ENCODE data around the gene CHD5. TPM values are rescaled to one million over a fixed set of nuclear protein-coding genes. Genes with fewer than 3 reads are reported as not detected.

Gene CHD5
- total and polyA plus RNA-seq, 4 donors = 0.10 to 0.55 (median 0.31) TPM

DNA sequence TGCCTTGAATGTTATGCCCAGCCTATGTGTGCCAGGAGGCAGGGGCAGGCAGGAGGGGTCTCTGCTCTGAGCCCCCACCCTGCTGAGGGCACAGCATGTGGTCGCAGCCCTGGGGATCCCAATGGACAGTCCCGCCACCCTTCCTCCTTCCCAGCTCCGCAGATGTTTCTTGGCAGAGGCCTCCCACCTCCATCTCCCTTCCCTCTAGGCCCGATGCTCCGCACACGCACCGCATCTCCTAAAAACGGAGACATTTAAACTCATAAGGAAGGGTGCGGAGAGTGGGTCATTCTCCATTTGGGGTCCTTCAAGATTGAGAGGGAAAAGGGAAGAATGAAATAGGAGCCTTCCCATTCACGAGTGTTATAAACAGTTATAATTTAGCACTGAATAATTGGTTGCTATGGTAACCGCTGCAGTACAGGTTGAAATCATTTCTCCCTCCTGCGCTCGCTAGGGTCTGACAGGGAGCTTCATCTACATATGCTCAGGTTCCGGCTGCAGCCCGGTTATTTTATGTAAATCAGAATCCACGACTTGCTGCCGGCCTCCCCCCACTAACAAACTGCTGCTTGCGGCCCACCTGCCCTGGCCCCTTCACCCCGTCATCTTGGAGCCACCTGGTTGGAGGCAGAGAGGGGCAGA is 16.0 kb downstream of the CHD5 start:
- TF ChIP-seq, protein P1, sequence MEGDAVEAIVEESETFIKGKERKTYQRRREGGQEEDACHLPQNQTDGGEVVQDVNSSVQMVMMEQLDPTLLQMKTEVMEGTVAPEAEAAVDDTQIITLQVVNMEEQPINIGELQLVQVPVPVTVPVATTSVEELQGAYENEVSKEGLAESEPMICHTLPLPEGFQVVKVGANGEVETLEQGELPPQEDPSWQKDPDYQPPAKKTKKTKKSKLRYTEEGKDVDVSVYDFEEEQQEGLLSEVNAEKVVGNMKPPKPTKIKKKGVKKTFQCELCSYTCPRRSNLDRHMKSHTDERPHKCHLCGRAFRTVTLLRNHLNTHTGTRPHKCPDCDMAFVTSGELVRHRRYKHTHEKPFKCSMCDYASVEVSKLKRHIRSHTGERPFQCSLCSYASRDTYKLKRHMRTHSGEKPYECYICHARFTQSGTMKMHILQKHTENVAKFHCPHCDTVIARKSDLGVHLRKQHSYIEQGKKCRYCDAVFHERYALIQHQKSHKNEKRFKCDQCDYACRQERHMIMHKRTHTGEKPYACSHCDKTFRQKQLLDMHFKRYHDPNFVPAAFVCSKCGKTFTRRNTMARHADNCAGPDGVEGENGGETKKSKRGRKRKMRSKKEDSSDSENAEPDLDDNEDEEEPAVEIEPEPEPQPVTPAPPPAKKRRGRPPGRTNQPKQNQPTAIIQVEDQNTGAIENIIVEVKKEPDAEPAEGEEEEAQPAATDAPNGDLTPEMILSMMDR (IDR thresholded peaks at IDR 0.05; ENCODE audit: control extremely low read depth, extremely low read depth) = no peak
- ATAC-seq (ENCODE audit: insufficient read depth, low FRiP score) = no peak
- Histone ChIP-seq H3K9me3 (ENCODE audit: control insufficient read depth in 4 of 4, insufficient read depth in 3 of 4, low read length in 3 of 4) (peaks cover 0 to 1% (median 0%) of the 10 kb centered on the region in 4 donors), H3K27ac (ENCODE audit: low read depth in 1 of 2, low read length in 1 of 2) (no peak overlapping the region), H3K27me3 (ENCODE audit: control insufficient read depth in 3 of 3, insufficient read depth in 3 of 3, low read length in 2 of 3) (peaks cover 0 to 7% (median 5%) of the 10 kb centered on the region in 3 donors), H3K4me3 (no peak overlapping the region), H3K4me1 (ENCODE audit: control insufficient read depth in 5 of 5, insufficient read depth in 5 of 5, low read length in 5 of 5) (no peaks in the 10 kb centered on the region), H3K36me3 (ENCODE audit: control insufficient read depth in 4 of 4, insufficient read depth in 4 of 4, low read length in 4 of 4) (no peaks in the 10 kb centered on the region), H3K9ac (ENCODE audit: insufficient read depth in 1 of 2, low read length in 2 of 2) (no peak overlapping the region)
- DNase-seq = no peak
- whole genome bisulfite sequencing, 2 donors = 75 to 81% methylated on average over 19 of the region's 19 CpGs

DNA sequence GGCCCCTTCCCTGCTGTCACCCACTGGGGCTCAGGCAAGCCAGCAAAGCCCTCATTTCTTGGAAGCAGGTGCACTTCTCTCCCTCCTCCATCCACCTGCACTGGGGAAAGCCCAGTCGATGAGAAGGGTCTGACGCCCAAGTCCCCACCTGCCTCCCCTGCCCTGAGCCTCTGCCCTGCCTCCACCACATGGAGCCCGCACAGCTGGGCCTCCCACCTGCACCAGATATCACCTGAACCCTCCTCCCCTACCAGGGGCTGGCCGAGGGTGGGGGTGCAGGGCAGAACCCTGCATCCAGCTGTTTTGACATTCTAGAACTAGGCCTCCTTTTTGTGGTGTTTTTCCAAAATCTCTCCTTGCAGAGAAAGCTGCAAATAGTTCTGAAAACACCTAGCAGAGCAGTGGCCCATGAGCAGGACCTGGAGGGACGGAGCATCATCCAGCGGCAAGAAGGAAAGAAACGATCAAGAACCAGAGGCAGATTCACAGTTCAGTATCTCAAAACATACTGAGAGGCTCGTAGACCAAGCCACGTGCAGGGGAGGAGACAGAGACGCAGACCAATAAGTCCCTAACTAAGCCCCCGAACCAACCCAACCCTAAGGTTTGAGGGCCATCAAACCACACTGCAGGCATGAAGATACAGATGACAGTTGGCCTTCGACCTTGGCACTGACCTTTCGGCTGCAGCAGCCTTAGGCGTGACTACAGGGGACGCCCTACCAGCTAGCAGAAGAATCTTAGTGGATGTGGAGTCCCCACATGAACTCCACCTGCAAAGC is 16.7 kb downstream of the CHD5 start:
- peaks cover 0 to 1% (median 0%) of the 10 kb centered on the region in 4 donors for H3K9me3 ChIP-seq (ENCODE audit: control insufficient read depth in 4 of 4, insufficient read depth in 3 of 4, low read length in 3 of 4)
- DNase-seq (no peak), ATAC-seq (ENCODE audit: insufficient read depth, low FRiP score) (no peak)
- peaks cover 0 to 7% (median 5%) of the 10 kb centered on the region in 3 donors for H3K27me3 ChIP-seq (ENCODE audit: control insufficient read depth in 3 of 3, insufficient read depth in 3 of 3, low read length in 2 of 3)
- H3K36me3 ChIP-seq (ENCODE audit: control insufficient read depth in 4 of 4, insufficient read depth in 4 of 4, low read length in 4 of 4) = no peaks in the 10 kb centered on the region
- no peaks in the 10 kb centered on the region for H3K4me1 ChIP-seq (ENCODE audit: control insufficient read depth in 5 of 5, insufficient read depth in 5 of 5, low read length in 5 of 5)
- no peak overlapping the region for H3K27ac ChIP-seq (ENCODE audit: low read depth in 1 of 2, low read length in 1 of 2)
- whole genome bisulfite sequencing, 2 donors = 80 to 85% methylated on average over 15 of the region's 15 CpGs
- H3K4me3 ChIP-seq = no peak overlapping the region
- TF ChIP-seq, protein P1 (IDR thresholded peaks at IDR 0.05; ENCODE audit: control extremely low read depth, extremely low read depth) = no peak
- no peak overlapping the region for H3K9ac ChIP-seq (ENCODE audit: insufficient read depth in 1 of 2, low read length in 2 of 2)

DNA sequence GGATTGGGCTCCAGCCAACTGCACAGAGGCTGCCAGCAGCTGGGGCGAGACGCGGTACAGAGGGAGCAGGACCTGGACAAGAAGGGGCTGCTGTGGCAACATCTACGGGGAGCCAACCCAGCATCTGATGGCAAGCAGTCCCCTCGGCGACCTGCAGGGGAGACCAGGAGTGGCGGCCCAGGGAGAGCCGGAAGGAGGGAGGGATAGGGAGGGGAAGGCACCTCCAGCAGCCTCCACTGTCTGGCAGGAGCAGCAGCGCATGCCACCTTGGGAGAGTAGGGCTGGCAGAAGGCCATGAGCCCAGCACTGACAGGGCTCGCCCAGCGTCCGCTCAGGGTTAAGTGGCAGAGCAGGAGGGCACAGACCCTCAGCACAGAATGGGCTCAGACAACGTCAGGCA is 17.3 kb downstream of the CHD5 start:
- TF ChIP-seq, protein P1 (IDR thresholded peaks at IDR 0.05; ENCODE audit: control extremely low read depth, extremely low read depth) = no peak
- Histone ChIP-seq H3K36me3 (ENCODE audit: control insufficient read depth in 4 of 4, insufficient read depth in 4 of 4, low read length in 4 of 4) (no peaks in the 10 kb centered on the region), H3K9me3 (ENCODE audit: control insufficient read depth in 4 of 4, insufficient read depth in 3 of 4, low read length in 3 of 4) (peaks cover 0 to 1% (median 0%) of the 10 kb centered on the region in 4 donors), H3K4me3 (no peak overlapping the region), H3K4me1 (ENCODE audit: control insufficient read depth in 5 of 5, insufficient read depth in 5 of 5, low read length in 5 of 5) (no peaks in the 10 kb centered on the region), H3K27me3 (ENCODE audit: control insufficient read depth in 3 of 3, insufficient read depth in 3 of 3, low read length in 2 of 3) (peaks cover 0 to 7% (median 5%) of the 10 kb centered on the region in 3 donors), H3K9ac (ENCODE audit: insufficient read depth in 1 of 2, low read length in 2 of 2) (no peak overlapping the region), H3K27ac (ENCODE audit: low read depth in 1 of 2, low read length in 1 of 2) (no peak overlapping the region)
- ATAC-seq (ENCODE audit: insufficient read depth, low FRiP score) = no peak
- no peak for DNase-seq
- 58 to 80% methylated on average over 9 to 13 of the region's 13 CpGs for WGBS, 2 donors

Measured in lung (tissue), 12 donors.